CD4-positive, alpha-beta T cell (primary cell): Measurements from ENCODE around the gene DBX2. TPM values are rescaled to one million over a fixed set of nuclear protein-coding genes. Genes with fewer than 3 reads are reported as not detected.

ENCODE experiments used
- ATAC-seq: fragments of 200-7000 bp; cut with Tn5 transposase; one replicate; pipeline ENCODE4 v1.10.0; 2022; ENCODE audit warnings: mild to moderate bottlenecking; ENCODE audit not compliant: poor library complexity
- CTCF ChIA-PET: fragments of 350-600 bp; sonication (Branson Sonifier 250); formaldehyde crosslinking; loops from one replicate; lab custom pipeline; 2021; ENCODE audit warnings: antibody characterized with exemption, inconsistent platforms; lab: Charles Lee
- POLR2A ChIA-PET: fragments of 350-600 bp; sonication (Branson Sonifier 250); formaldehyde crosslinking; loops from one replicate; lab custom pipeline; 2021; ENCODE audit warnings: antibody characterized with exemption, inconsistent platforms; lab: Charles Lee
- DNase-seq, 14 experiments: peaks; one replicate each; pipeline ENCODE4 v3.0.0-alpha.2; 2013 to 2020; ENCODE audit warnings: mixed read lengths in 2 of 14
- H3K27ac ChIP-seq, 2 donors: one replicate each; pipeline versions ENCODE4 v1.5.1 to v1.7.0; 2013; ENCODE audit warnings: low read length in 2 of 2, low read depth in 1 of 2, mild to moderate bottlenecking in 1 of 2
- H3K27me3 ChIP-seq, 2 experiments: 1 replicate in 1 of 2; 2 replicates in 1 of 2; pipeline versions ENCODE4 v1.6.1 to v1.7.0; 2013; ENCODE audit warnings: low read length in 2 of 2, control low read depth in 1 of 2, mild to moderate bottlenecking in 1 of 2, moderate library complexity in 1 of 2; ENCODE audit not compliant: insufficient read depth in 2 of 2, control insufficient read depth in 1 of 2
- H3K36me3 ChIP-seq: one replicate; pipeline ENCODE4 v1.6.1; 2013; ENCODE audit warnings: low read length, control low read depth; ENCODE audit not compliant: insufficient read depth
- H3K4me1 ChIP-seq: one replicate; pipeline ENCODE4 v1.6.1; 2013; ENCODE audit warnings: low read length, control low read depth; ENCODE audit not compliant: insufficient read depth
- H3K4me3 ChIP-seq: one replicate; pipeline ENCODE4 v1.5.1; 2013; ENCODE audit warnings: mild to moderate bottlenecking, low read length, moderate library complexity
- H3K9me3 ChIP-seq, 2 experiments: 1 replicate in 1 of 2; 2 replicates in 1 of 2; pipeline versions ENCODE4 v1.6.1 to v1.7.0; 2013; ENCODE audit warnings: low read length in 2 of 2, mild to moderate bottlenecking in 2 of 2, control low read depth in 1 of 2, moderate library complexity in 1 of 2; ENCODE audit not compliant: control insufficient read depth in 1 of 2, insufficient read depth in 1 of 2
- H3K27ac Mint-ChIP-seq: one replicate; pipeline ENCODE4 v1.8.0; 2020; ENCODE audit warnings: mixed read lengths
- H3K27me3 Mint-ChIP-seq: one replicate; pipeline ENCODE4 v1.8.0; 2021; ENCODE audit warnings: mixed read lengths
- H3K36me3 Mint-ChIP-seq: one replicate; pipeline ENCODE4 v1.8.0; 2021; ENCODE audit warnings: low read depth, mixed read lengths
- H3K4me1 Mint-ChIP-seq: one replicate; pipeline ENCODE4 v1.8.0; 2021; ENCODE audit warnings: low read depth, mixed read lengths
- H3K4me3 Mint-ChIP-seq: one replicate; pipeline ENCODE4 v1.8.0; 2020; ENCODE audit warnings: mild to moderate bottlenecking, mixed read lengths
- H3K9me3 Mint-ChIP-seq: one replicate; pipeline ENCODE4 v1.8.0; 2020; ENCODE audit warnings: mixed read lengths
- CTCF ChIP-seq: fragments of 200-600 bp; IDR thresholded peaks from one replicate; pipeline ENCODE4 v1.8.0; 2022; ENCODE audit warnings: antibody characterized with exemption, mild to moderate bottlenecking
- intact Hi-C, 2 experiments: fragments of 100-400 bp; cut with DNase I in 1 of 2; cut with micrococcal nuclease in 1 of 2; formaldehyde crosslinking; loops; one replicate each; pipeline versions ENCODE4 v1.15.1 to v1.9.0; 2023 to 2025; cut with DNase I, micrococcal nuclease
- total RNA-seq, 174 experiments: library from RNA in 2 of 174; stranded (reverse) in 2 of 174; gene quantifications; one replicate each; pipeline ENCODE4 v1.2.3 and lab custom pipeline; 2021 to 2026

Gene DBX2
- total RNA-seq, 2 experiments from 2014 or later = not detected

GRCh38 chr12:45049912-45050750 lies 768 bp downstream of the DBX2 start:
- ChIA-PET POLR2A (no interaction called here), CTCF (no interaction called here)
- Mint-ChIP-seq H3K27me3 (peaks cover 61% of the 10 kb centered on the region), H3K27ac (no peak overlapping the region), H3K4me1 (no peaks in the 10 kb centered on the region), H3K9me3 (no peaks in the 10 kb centered on the region), H3K4me3 (no peak overlapping the region), H3K36me3 (no peaks in the 10 kb centered on the region)
- Histone ChIP-seq H3K4me3 (no peak overlapping the region), H3K4me1 (peaks cover 5% of the 10 kb centered on the region), H3K27me3 (peaks cover 15 to 54% of the 10 kb centered on the region in 2 experiments), H3K27ac (no peak overlapping the region), H3K36me3 (no peaks in the 10 kb centered on the region), H3K9me3 (peaks cover 0 to 6% of the 10 kb centered on the region in 2 experiments)
- DNase-seq (no peak), ATAC-seq (no peak)
- intact Hi-C loops = no loop called here
- no peak for TF ChIP-seq CTCF

GRCh38 chr12:45042599-45042998 lies 8.3 kb downstream of the DBX2 start:
- H3K9me3 Mint-ChIP-seq = no peaks in the 10 kb centered on the region
- H3K27me3 Mint-ChIP-seq = peaks cover 46% of the 10 kb centered on the region
- CTCF ChIA-PET = no interaction called here
- no peak for TF ChIP-seq CTCF
- intact Hi-C loops = no loop called here
- no peak overlapping the region for H3K4me3 Mint-ChIP-seq
- DNase-seq = no peak
- no peaks in the 10 kb centered on the region for H3K4me1 Mint-ChIP-seq
- H3K36me3 Mint-ChIP-seq = no peaks in the 10 kb centered on the region
- POLR2A ChIA-PET = no interaction called here
- Histone ChIP-seq H3K4me1 (no peaks in the 10 kb centered on the region), H3K4me3 (no peak overlapping the region), H3K9me3 (no peaks in the 10 kb centered on the region), H3K27me3 (peaks cover 0 to 14% of the 10 kb centered on the region in 2 experiments), H3K36me3 (no peaks in the 10 kb centered on the region), H3K27ac (no peak overlapping the region)
- no peak for ATAC-seq
- no peak overlapping the region for H3K27ac Mint-ChIP-seq

- Mint-ChIP-seq H3K27me3 (peaks cover 34% of the 10 kb centered on the region), H3K9me3 (no peaks in the 10 kb centered on the region)
- TF ChIP-seq CTCF = no peak
These were observed 9.9 kb downstream of the DBX2 start for GRCh38 chr12:45040977-45041376.

More at GRCh38 chr12:45040977-45041376, 9.9 kb downstream of the DBX2 start:
- no peaks in the 10 kb centered on the region for H3K4me1 ChIP-seq
- no peaks in the 10 kb centered on the region for H3K4me1 Mint-ChIP-seq
- H3K27ac ChIP-seq = no peak overlapping the region
- intact Hi-C loops = no loop called here
- ChIA-PET POLR2A (no interaction called here), CTCF (no interaction called here)
- no peak overlapping the region for H3K4me3 Mint-ChIP-seq
- no peaks in the 10 kb centered on the region for H3K36me3 ChIP-seq
- H3K27ac Mint-ChIP-seq = no peak overlapping the region
- peaks cover 0 to 7% of the 10 kb centered on the region in 2 experiments for H3K27me3 ChIP-seq
- DNase-seq = no peak
- H3K4me3 ChIP-seq = no peak overlapping the region
- no peaks in the 10 kb centered on the region for H3K9me3 ChIP-seq
- ATAC-seq = no peak
- H3K36me3 Mint-ChIP-seq = no peaks in the 10 kb centered on the region
